Hematopoietic multipotent progenitor cell treated with erythropoietin and hydrocortisone succinate and interleukin-3 and kit ligand, for 8 days (in vitro differentiated cells): ENCODE measurements around the gene OR2S2.

ENCODE experiments used
- DNase-seq: peaks from one replicate; pipeline ENCODE4 v3.0.0-alpha.2; 2015

Gene OR2S2

DNA sequence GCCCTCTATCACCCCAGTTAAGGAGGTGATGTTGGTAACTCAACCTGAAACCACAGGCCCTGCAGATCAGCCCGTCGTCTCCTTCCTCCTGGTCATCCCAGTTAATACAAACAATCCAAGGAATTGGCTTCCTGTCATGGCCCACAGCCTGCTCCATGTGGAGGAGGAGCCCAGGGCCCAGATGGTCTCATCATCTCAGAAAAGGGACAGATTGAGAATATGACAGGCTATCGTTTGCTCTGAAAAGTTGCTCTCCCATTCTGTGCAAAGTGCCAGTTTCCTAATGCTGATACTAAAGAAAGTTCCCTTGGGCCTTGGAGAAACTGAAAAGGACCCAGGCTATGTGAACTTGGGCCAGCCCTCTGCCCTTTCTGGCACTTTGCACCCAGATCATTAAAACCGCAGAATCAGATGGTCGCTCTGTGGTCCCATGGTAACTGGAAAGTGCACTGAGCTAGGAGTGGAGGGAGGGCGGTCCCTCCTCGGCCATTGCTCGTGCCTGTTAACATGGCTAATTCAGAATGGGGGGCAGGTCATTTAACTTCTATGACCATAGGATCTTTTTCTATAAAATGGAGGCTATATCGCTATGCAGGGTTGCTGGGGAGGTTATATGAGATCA is 49.3 kb downstream of the OR2S2 start:
- no peak for DNase-seq

DNA sequence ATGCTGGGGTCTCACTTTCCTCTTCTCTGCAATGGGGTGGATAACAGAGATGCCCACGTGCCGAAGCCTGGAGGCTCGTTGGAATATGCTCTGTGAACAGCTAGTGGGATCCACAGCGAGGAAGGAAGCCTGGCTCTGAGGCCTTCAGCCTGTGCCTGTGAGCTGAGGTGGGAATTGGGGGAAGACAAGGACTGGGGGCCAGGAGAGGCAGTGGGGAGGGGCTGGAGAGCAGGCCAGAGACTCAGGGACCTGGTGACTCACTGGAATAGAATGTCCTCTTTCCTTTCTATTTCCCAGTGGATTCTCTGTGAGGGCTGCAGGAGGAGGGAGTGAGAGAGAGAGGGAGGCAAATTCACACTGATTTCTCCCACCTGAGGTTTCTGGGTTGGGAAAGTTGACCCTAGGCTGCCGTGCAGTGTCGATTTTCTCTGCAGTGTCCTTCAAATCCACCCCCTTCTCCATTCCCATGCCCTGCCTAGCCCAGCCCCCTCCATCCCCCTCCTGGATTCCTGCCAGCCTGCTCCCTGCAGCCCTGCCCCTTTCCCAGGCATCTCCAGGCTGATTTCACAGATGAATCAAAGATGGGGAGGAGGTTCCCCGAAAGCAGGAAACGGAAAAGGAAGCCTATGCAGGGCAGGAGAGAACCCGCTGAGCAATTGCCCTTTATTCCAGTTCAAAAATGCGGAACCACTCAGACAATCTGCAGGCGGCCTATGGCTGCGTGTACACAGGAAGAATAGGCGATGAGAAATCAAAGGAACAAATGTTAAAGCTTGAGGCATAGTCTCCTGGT is 50.0 kb downstream of the OR2S2 start:
- DNase-seq = no peak
